Measurements from ENCODE around the gene ENO4.

The ENO4 gene

GRCh38 chr10:116831790-116832189 is 17.5 kb upstream of the ENO4 start:
- no peak for DNase-seq (ENCODE audit: low spot score)

- DNase-seq (ENCODE audit: low spot score) = no peak
Measured at GRCh38 chr10:116833986-116834985, 15.0 kb upstream of the ENO4 start.

- DNase-seq (ENCODE audit: low spot score) = no peak
Measured at GRCh38 chr10:116835658-116836057, 13.6 kb upstream of the ENO4 start.

GRCh38 chr10:116836083-116836482 is 13.2 kb upstream of the ENO4 start:
- no peak for DNase-seq (ENCODE audit: low spot score)

GRCh38 chr10:116836902-116837523 is 12.3 kb upstream of the ENO4 start:
- DNase-seq (ENCODE audit: low spot score) = no peak

- DNase-seq (ENCODE audit: low spot score) = no peak
Measured at GRCh38 chr10:116838143-116838725, 11.1 kb upstream of the ENO4 start.

GRCh38 chr10:116840389-116841075 is 8.8 kb upstream of the ENO4 start:
- DNase-seq (ENCODE audit: low spot score) = no peak

- DNase-seq (ENCODE audit: low spot score) = no peak
Measured at GRCh38 chr10:116845823-116846222, 3.5 kb upstream of the ENO4 start.

GRCh38 chr10:116848032-116848943 is 1.0 kb upstream of the ENO4 start:
- no peak for DNase-seq (ENCODE audit: low spot score)

GRCh38 chr10:116848944-116849247 is 403 bp upstream of the ENO4 start:
- no peak for DNase-seq (ENCODE audit: low spot score)

- no peak for DNase-seq (ENCODE audit: low spot score)
Measured at GRCh38 chr10:116850058-116850611, 836 bp downstream of the ENO4 start.

- no peak for DNase-seq (ENCODE audit: low spot score)
Measured at GRCh38 chr10:116852246-116852645, 2.9 kb downstream of the ENO4 start.

GRCh38 chr10:116853287-116853686 is 4.0 kb downstream of the ENO4 start:
- DNase-seq (ENCODE audit: low spot score) = no peak

GRCh38 chr10:116853701-116854100 is 4.4 kb downstream of the ENO4 start:
- no peak for DNase-seq (ENCODE audit: low spot score)

GRCh38 chr10:116857156-116857555 is 7.9 kb downstream of the ENO4 start:
- DNase-seq (ENCODE audit: low spot score) = no peak

- no peak for DNase-seq (ENCODE audit: low spot score)
Measured at GRCh38 chr10:116861796-116862195, 12.5 kb downstream of the ENO4 start.

- no peak for DNase-seq (ENCODE audit: low spot score)
Measured at GRCh38 chr10:116864436-116864835, 15.1 kb downstream of the ENO4 start.

- no peak for DNase-seq (ENCODE audit: low spot score)
Measured at GRCh38 chr10:116866066-116866465, 16.8 kb downstream of the ENO4 start.

- DNase-seq (ENCODE audit: low spot score) = no peak
Measured at GRCh38 chr10:116866987-116867595, 17.8 kb downstream of the ENO4 start.

GRCh38 chr10:116868198-116868676 is 18.9 kb downstream of the ENO4 start:
- no peak for DNase-seq (ENCODE audit: low spot score)
